Hindlimb muscle (tissue), 1 donor: ENCODE results near the gene RHBDD1. TPM values are rescaled to one million over a fixed set of nuclear protein-coding genes. Genes with fewer than 3 reads are reported as not detected.

Experiments
- DNase-seq: peaks from one replicate; pipeline ENCODE4 v3.0.0-alpha.2; 2013
- polyA plus RNA-seq: library from polyadenylated mRNA; unstranded; fragments of 120-200 nt; gene quantifications from one replicate; pipeline ENCODE4 v1.2.1, GENCODE V29; 2013; ENCODE audit not compliant: insufficient read length

RHBDD1 gene
- polyA plus RNA-seq, 1 donor: 18.4 TPM

DNA sequence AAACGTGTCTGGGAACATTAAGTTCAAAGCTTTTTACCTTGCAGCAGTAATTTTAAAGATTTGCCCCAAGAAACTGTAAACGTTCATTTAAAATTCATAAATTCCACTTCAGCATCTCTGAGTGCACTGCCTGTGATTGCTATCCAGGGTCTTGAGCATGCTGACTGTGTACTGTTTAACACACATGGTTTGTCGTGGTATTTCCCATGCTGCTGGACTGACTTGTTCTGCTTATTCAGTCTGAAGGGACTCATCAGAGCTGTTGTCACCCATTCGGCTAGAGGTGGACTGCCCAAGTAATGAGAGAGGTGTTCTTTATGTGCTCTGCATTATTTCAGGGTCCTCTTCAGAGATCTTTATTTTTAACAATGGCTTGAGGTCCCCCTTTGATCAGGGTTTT is 53.1 kb downstream of the RHBDD1 start:
- no peak for DNase-seq

DNA sequence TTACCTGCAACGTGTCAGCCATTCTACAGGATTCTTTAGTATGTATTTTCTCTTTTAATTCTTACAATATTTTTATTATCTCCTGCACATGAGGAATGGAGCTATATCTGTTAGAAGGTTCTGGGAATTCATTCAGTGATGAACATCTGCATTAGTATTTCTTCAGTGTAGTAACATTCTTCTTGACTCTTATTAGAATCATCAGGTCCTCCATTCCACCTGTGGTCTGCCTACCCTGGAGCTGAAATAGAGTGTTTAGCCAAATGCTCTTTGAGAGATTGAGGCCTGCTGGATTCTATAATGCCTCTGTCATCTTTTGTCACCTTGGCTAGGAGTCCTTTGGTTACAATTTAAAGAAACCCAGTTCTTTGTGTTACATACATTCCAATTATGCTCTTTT is 54.4 kb downstream of the RHBDD1 start:
- DNase-seq: no peak

DNA sequence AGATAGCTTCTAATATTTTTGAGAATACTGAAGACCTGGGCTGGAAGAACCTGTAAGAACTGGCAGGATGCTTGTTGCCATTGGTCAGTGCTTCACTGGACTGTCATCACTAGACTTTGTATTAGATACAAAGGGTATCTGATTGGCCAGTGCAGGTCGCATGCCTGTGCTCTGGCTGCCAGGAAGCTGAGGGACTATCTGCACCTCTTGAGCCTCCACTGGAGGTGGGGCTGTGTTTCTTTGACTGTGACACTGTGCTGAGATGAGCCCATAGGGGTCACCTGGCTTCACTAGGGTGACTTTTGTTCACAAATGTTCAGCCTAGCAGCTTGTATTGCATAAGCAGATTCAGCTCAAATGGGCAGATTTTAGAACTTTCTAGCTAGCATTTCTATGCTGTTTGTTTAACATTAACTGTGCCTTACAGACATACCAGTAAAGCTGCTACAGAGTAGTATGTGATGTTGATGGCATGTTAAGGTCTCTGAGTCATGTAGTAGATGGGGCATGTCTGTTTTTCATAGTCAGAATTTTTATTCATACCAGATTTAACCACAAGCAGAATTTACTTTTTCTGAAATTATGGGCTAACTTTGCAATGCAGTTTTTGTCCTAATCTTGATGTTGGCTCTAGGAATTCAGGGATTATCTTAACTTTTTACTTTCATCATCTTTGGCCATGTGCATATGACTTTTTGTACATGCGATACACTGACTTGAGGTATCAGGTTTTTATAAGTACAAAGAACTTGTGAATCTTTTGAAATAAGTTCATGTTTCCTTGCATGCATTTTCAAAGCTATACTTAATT is 56.1 kb downstream of the RHBDD1 start:
- no peak for DNase-seq

DNA sequence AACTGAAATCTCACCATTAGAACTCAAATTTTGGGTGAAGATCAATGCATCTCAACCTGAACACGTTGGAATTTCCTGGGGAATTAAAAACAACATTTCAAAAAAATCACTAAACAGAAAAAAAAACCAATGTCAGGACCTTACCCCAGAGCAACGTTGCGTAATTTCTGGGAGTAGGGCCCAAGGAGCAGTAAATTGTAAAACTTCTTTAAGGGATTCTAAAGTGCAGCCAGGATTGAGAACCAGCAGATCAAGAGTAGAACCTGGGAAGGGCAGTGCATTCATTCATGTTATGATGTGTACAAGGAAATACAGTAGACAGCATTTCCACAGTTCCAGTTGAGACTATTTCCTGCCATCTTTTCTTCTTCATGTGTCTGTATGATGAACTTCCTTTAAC is 56.9 kb downstream of the RHBDD1 start:
- no peak for DNase-seq

DNA sequence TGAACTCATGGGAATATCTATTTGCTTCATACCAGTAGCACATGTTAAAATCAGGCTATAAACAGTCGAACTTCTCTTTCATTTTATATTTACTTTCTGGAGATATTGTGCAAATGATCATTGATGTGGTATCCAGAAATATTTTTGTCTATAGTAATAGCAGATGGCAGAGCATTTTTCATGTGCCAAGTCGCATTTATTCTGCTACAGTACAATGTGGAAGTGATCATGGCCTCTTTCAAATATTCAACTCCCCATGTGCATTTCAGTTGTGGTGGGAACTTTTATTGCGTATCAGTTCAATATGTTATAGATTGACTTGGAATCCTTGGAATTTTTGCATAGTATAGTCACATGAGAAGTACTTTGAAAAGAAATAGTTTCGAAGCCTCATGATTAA is 57.4 kb downstream of the RHBDD1 start:
- DNase-seq: no peak

DNA sequence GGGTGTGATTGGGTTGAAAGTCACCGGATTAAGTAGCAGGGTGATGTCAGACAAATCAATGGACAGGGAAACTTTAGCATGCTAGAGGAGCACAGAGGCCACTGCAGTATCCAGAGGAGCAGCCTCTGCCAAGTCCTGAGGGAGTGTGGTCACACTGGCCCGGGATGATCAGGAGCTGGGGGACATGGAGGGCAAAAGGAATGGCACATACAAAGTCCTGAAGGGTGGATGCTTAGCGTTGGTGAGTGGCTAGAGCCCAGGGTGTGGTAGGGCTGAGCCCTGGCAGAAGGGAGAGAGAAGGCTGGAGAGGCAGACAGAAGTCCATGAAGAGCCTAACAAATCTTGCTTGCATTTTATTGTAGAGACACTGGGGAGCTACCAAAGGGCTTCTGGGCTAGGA is 58.9 kb downstream of the RHBDD1 start:
- DNase-seq: no peak

DNA sequence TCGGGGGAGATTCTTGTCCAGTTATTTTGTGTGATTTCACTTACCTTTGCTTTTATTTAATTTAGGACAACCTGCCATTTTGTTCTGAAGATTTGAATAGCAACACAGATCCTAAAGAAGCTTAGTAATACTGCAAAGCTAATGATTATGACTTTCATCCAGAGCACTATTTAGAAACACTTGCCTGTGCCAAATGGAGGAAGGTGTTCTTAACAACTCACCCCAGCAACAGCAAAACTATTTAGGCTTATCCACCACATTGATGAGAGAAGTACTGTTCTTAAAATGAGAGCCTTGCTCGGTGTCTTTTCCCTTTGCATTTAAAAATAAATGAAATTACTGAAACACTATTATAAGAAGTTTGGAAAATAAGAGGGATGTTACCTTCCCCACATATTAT is 59.7 kb downstream of the RHBDD1 start:
- no peak for DNase-seq

DNA sequence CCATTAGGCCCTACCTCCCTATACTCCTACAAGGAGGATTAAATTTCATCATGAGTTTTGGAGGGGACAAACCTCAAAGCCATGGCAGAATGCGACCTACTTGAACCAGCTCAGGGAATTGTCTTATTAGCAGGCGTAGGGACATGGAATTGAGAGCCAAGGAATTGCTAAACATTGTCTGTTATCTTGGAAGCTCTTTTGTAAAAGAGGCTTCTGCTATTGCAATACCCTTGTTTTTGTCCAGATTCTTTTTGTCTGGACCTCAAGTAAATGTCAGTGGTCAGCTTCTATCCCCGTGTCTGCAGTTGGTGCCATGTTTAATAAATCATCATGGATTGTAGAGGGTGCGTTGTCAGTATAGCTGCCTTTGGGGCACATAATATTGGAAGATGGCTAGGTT is 62.3 kb downstream of the RHBDD1 start:
- no peak for DNase-seq

DNA sequence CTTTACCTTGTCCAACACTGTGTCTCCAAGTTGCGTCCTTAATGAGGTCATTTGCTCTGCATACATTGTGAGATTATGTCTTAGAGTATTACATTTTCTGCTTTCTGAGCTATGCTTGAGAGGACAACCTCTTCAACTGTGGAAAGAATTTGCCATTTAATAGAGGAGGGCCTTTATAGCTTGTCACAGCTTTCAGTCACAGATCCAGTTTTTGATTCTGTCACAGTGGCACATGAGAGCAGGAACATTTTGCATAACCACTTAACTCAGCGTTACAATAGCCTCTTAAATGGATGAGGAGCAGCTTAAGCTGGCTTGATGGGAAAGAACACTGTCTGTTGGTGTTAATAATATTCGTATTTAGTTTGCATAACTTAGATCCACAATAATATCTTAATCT is 63.0 kb downstream of the RHBDD1 start:
- DNase-seq: no peak

DNA sequence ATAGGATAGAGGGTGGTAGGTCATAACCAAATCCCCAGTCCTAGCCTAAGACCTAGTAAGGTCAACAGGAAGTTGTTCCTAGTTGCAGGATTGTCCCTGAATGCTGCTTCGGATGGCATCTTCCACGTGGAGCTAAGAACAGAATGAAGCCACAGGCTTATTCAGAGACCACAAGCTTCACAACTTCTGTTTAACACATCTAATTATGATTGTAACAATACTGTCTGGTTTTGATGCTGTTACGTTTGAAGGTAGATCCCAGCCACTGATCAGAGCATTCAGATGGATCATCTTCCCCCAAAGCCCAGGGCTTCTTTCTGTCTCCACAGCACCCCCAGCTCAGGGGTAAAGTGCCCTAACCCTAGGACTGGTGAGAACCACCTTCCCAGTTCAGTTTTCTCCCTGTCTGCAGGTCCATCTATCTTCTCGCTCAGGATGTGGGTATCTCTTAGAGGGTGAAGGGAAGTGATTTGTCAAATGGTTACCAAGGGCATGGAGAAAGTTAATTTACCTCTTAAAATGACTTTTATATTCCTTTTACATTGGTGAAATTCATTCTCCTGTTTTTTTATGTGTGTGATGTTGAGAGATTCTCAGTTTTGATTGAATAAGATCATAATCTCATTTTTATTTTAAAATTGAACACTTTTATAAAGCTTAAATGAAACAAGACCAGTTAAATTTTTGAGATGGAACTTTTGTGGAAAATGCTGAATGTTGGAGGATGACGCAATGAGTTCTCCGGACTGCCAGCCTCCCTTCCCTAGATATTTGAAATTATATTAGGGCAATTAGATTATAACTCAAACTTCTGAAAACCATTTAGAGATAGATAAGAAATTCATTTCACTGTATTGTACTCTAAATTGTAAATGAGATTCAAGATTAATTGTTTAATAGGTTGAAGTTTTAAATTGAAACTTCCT is 66.5 kb downstream of the RHBDD1 start:
- no peak for DNase-seq

DNA sequence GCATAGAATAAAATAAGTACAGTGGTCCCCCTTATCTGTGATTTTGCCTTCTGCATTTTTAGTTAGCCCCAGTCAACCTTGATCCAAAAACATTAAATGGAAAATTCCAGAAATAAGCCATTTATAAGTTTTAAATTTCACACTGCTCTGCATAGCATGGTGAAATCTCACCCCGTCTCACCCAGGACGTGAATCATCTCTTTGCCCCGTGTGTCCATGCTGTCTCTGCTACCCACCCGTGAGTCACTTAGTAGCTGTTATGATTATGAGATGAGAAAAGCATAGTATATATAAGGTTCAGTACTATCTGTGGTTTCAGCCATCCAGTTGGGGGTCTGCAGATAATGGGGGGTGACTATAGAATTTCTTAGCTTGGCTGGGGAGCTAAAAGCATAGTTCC is 67.3 kb downstream of the RHBDD1 start:
- DNase-seq: no peak

DNA sequence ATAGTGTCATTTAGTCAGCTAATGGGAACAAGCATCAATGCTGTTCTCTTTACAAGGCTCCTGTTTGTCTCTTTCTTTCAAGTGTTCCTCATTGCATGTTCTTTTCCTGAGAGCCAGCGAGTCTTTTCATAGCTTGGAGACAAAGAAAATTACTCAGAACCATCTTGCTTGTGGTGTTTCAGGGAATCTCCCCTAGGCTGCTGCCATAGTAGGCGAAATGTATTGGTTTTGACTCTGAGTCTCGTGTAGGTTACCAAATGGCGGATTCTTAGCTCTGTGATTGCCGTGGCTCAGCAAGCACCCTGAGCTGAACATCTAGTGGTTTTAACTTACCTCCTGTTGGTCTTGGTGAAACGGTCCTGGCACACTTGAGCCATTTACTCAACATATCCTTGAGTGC is 68.7 kb downstream of the RHBDD1 start:
- no peak for DNase-seq

DNA sequence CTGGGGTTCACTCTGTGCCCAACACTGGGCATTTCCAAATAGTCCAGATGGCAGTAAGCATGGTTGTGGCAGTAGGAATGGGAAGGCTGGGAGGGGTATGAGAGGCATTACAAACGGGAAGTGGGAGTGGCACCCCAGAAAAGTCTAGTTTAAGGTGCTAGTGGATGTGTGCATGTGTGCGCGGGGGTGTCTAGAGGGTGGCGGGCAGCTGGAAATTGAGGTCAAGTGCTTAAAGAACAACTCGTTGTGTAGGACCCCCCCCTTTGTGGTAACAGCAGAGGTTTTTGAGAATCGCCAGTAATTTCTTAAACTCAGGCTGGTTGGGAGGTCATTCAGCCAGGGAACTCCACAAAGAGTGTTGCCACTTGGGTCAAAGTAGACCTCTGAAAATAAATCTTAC is 69.9 kb downstream of the RHBDD1 start:
- DNase-seq: no peak

DNA sequence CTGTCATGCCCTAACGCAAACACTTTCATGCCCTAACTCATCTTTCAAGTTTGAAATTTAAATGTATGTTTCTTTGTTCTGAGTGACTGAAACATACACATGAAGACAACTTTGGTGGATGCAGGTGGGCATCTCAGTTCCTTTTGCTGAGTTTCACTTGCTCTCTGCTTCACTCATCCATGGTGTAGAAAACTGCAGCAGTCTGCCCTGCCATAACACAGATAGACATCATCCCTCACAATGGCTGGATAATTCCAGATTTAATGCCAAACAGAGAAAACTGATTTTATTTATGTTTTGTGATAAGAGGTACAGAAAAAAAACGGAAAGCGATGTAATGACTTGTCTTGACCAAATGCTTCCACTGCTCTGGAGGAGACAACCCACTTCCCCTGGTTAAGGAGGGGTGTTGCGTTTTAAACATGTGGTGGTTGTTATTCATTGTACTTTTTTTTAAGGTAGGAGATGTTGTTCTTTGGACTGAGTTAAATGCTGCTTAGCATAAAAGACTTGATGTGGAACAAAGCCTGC is 70.4 kb downstream of the RHBDD1 start:
- DNase-seq: no peak

DNA sequence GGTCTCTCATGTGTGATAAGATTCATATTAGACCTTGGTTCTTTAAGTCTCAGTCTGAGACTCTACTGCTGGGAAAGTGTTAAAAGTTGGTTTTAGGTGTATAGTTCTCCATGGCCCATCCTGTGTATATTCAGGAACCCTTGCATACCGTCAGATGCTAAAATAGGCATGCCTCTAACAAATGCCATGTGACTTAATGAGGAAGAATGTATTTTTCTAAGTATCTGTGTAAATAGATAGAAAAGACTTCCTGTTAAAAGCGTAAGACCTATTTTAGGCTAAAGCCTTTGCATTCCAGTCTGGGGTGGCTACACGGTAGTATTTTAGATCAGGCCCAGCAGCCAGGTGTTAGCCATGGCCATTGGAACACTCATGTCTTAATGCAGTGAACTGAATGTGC is 73.3 kb downstream of the RHBDD1 start:
- DNase-seq: no peak

DNA sequence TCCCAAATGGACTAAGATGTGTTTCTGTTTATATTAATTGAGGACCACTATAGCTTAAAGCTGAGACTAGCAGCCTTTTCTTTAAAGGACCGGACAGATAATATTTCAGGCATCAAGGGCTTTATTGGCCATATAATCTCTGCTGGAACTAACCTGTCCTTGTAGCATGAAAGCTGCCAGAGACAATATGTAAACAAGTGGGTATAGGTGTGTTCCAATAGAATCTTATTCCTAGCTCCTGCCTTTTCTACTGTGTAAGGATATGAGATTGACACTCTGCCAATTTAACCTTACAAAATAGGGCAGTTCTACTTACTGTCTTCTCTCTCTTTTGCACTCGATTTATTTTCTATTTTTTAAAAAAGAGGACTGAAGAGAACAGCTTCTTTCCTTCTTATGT is 74.0 kb downstream of the RHBDD1 start:
- no peak for DNase-seq

DNA sequence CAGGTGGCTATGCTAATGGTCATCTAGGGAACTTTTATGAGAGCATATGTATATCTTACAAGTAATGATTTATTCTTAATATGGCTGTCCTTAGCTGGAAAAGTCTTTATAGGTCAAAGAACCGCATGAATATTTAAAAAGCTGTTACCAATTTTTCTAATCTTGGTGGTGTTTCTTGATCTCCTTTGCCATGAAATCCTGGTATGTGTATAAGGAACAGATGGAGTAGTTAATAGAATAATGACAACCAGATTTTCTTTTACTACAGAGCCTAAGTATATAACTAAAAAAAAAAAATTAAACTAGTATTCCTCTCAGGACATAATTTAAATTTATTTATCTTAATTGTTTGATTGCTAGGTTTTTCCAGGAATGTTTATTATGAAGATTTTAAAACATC is 74.5 kb downstream of the RHBDD1 start:
- no peak for DNase-seq

DNA sequence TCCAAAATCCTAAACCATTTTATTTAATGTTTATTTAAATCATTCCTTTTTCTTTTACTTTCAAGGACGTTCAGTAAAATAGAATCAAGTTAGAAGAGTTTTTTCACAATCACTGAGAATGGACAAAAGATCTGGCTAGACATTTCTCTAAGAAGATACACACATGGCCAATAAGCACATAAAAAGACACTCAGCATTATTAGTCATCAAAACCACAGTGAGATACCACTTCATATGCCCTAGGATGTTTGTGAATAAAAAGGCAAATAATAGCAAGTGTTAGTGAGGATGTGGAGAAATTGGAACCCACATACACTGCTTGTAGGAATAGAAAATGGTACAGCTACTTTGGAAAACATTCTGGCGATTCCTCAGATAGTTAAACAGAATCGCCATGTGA is 76.1 kb downstream of the RHBDD1 start:
- no peak for DNase-seq

DNA sequence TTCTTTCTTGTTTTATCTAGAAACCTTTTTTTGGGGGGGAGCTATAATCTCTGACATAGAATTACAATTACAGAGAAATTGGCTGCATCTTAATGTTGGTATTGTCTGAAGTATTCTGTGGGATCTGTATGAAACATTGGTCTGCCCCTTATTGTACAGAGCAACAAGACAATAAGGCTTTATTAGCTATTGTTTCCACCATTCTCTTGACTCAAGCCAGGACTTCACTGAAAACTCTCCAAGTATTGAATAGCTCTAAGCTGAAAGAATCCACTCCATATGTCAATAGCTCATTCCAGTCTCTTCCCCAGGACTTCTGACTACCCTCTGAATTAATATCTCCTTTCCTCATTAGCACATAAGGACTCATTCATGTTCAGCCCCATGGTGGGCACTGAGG is 77.8 kb downstream of the RHBDD1 start:
- no peak for DNase-seq

DNA sequence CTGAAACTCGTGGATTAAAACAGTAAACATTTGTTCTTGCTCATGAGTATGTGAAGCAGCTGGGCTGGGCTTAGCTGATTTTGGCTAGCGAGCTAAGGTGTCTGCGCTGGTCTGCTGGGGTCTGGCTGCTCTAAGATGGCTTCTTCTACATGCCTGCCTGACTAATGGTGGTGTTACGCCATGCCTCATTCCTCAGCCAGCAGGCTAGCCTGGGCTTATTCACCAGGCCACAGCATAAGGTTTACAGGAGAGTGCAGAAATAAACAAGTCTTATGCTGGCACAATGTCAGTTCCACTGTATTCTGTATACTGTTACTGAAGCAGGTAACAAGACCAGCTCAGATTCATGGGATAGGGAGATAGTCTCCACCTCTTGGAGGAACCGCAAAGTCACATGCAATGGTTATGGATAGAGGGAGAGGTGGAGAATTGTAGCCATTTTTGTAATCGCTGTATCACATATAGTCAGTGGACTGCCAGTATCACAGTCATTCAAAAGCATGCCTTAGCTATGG is 80.0 kb downstream of the RHBDD1 start:
- no peak for DNase-seq

DNA sequence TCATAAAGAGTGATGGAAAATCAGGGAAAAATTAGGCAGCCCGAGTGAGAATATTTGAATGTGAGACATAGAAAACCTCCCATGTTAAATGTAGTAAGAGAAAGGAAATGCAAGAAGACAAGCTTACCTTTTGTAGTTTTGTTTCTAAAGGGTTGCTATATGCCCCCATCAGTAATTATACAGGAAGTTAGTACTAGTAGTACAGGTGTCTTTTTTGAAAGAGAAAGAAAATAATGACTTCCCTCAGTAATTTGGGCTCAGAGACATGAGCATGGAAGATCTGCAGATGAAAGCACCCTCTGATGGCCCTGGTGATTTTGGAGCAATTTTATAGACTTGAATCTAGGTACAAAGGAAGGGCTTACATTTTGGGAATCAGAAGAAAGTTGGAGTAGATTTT is 80.8 kb downstream of the RHBDD1 start:
- no peak for DNase-seq

DNA sequence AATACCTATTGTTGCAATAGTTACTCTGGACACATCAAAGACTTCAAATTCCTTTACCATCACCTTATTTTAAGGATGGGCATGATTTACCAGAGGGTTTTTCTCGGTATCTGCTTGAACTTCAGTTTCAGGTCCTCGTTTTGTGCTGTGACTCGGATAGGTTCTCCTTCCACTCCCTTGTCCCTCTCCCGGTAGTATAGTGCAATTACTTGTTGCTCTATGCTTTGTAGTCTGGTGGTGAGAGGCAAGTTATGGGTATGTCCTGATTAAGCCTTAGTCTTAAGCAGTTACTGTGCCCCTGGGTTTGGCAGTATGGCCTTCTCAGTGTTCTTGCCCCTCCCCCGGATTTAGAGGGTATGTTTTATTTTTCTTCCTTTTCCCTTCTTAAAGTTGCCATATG is 96.6 kb downstream of the RHBDD1 start:
- no peak for DNase-seq

DNA sequence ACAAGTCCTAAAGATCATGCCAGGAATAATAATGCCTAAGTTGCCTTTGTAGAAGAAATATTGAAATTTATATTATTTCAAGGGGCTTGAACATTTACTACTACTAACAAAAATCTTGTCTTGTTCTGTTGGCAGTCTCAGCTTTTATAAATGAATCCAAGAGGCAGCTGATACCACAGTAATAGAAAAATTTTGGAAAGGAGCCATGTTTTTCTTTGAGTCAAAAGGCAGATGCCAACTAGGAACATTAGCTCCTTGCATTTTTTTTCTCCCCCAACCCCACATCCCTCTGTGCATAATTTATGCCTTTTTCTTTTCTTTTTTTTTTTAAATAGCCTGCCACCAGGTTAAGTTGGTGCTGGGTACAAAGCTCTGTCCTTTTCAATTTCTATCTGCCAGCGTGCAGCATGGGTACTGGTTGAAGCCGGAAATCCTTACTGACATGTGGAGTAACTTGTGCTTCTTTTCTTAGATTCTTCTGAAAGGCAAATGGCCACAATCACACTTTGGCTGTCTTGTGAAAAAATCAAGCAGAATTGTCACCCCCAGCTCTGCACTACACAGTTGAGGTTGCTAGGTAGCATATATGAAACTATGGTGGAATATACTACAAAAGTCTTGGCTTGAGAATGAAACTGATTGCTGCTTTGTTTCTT is 98.8 kb downstream of the RHBDD1 start:
- DNase-seq: no peak
